Astrocyte (in vitro differentiated cells and primary cell): Measurements from ENCODE around the gene WNT7A.

Experiments
- EZH2 ChIP-seq: IDR thresholded peaks from 2 replicates; pipeline ENCODE4 v1.6.1; 2012; ENCODE audit warnings: mild to moderate bottlenecking, low read length, inconsistent platforms; ENCODE audit not compliant: insufficient read depth
- TF ChIP-seq, protein P1 (sequence below): IDR thresholded peaks from 2 replicates; pipeline ENCODE4 v1.5.1; 2011; ENCODE audit warnings: low read depth, mild to moderate bottlenecking, inconsistent platforms, low read length, moderate library complexity; ENCODE audit not compliant: insufficient read depth

DNA sequence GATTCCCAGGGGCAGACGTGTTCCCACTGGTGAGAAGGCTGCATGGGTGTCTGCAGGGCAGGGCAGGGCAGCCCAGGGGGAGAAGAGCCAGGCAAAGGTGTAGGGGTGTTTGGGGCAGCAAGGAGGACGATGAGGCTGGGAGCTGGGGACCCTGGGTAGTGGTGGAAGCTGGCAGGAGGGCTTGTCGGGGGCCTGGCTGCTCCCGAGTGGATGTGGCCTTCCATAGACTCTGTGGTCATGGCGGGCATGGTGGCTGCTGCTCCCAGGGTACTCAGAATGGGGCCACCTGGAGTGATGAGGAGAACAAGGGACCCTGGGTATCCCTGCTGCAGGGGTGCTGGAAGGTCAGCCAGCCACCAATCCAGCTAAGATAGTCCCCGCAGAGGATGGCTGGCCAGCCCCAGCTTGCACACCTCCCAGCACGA is 107.5 kb downstream of the WNT7A start:
- TF ChIP-seq, protein P1, sequence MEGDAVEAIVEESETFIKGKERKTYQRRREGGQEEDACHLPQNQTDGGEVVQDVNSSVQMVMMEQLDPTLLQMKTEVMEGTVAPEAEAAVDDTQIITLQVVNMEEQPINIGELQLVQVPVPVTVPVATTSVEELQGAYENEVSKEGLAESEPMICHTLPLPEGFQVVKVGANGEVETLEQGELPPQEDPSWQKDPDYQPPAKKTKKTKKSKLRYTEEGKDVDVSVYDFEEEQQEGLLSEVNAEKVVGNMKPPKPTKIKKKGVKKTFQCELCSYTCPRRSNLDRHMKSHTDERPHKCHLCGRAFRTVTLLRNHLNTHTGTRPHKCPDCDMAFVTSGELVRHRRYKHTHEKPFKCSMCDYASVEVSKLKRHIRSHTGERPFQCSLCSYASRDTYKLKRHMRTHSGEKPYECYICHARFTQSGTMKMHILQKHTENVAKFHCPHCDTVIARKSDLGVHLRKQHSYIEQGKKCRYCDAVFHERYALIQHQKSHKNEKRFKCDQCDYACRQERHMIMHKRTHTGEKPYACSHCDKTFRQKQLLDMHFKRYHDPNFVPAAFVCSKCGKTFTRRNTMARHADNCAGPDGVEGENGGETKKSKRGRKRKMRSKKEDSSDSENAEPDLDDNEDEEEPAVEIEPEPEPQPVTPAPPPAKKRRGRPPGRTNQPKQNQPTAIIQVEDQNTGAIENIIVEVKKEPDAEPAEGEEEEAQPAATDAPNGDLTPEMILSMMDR: no peak
- no peak for TF ChIP-seq EZH2
